OCI-LY7 (cell line): ENCODE data around the gene YTHDF1.

ENCODE experiments used
- CTCF ChIP-seq: fragments of 200-600 bp; sonication (generic); conservative IDR thresholded peaks from 2 replicates; pipeline ENCODE4 v1.5.1; 2014; ENCODE audit warnings: mild to moderate bottlenecking, antibody characterized with exemption, low read length, moderate library complexity, mixed read lengths
- EZH2phosphoT487 ChIP-seq: fragments of 200-600 bp; sonication (generic); IDR thresholded peaks from 2 replicates; pipeline ENCODE4 v1.6.1; 2018; ENCODE audit warnings: low read depth, borderline replicate concordance, mild to moderate bottlenecking, mixed run types, antibody characterized with exemption, low read length, moderate library complexity, mixed read lengths

GRCh38 chr20:63186528-63187316, 29.2 kb downstream of the YTHDF1 start:
- TF ChIP-seq CTCF, result no peak
- TF ChIP-seq EZH2phosphoT487, result no peak
